Measurements from ENCODE around the gene RNF113B. TPM values are rescaled to one million over a fixed set of nuclear protein-coding genes. Genes with fewer than 3 reads are reported as not detected.

The RNF113B gene
- total and polyA plus RNA-seq, 2 of the 13 experiments (the other 11 are each of a cell fraction or from before 2014, with no cell fraction given): not detected

DNA sequence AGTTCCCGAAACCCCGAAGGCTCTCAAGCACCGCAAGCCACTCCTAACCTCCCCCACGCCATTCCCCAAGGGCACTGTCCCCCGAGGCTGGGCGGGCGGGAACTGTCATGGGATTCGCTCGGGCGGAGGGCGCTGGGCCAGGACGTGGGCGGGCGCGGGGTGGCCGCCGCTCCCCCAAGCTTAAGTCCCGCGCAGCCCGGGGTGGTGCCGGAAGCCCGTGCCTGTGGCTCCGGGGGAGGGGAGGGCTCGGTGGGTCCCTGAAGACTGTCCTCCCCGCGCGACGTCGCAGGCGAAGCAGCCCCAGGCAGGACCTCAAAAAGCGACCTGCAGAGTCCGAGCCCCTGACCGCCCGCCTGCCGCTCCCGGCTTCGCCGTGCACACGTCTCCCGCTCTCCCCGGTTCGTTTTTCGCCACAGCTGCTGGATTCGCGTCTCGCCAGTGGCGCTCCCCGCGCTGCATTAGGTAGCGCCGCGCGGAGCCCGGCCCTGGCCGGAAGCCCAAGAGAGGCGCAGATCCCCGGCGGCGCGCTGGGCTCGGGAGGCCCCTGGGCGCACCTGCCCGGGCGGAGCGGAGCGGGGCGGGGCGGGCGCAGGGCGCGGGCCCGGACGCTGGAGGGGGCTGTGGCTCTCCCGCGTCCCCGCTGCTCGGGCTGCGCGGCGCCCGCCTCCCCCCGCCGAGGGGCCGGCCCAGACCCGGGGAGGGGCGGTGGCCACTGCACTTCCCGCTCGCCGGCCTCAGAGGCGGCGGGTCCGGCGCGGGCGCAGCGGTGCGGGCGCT, 34.5 kb downstream of the RNF113B start, which contains the start of gene FARP1 (continued):
- TF ChIP-seq, protein P1, sequence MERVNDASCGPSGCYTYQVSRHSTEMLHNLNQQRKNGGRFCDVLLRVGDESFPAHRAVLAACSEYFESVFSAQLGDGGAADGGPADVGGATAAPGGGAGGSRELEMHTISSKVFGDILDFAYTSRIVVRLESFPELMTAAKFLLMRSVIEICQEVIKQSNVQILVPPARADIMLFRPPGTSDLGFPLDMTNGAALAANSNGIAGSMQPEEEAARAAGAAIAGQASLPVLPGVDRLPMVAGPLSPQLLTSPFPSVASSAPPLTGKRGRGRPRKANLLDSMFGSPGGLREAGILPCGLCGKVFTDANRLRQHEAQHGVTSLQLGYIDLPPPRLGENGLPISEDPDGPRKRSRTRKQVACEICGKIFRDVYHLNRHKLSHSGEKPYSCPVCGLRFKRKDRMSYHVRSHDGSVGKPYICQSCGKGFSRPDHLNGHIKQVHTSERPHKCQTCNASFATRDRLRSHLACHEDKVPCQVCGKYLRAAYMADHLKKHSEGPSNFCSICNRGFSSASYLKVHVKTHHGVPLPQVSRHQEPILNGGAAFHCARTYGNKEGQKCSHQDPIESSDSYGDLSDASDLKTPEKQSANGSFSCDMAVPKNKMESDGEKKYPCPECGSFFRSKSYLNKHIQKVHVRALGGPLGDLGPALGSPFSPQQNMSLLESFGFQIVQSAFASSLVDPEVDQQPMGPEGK (CRISPR knock-in tag; IDR thresholded peaks at IDR 0.05): peak; percentile 50
- no peak for TF ChIP-seq ZBTB20 (CRISPR knock-in tag; IDR thresholded peaks at IDR 0.05; ENCODE audit: borderline replicate concordance, low read depth)
- TF ChIP-seq, protein P2, sequence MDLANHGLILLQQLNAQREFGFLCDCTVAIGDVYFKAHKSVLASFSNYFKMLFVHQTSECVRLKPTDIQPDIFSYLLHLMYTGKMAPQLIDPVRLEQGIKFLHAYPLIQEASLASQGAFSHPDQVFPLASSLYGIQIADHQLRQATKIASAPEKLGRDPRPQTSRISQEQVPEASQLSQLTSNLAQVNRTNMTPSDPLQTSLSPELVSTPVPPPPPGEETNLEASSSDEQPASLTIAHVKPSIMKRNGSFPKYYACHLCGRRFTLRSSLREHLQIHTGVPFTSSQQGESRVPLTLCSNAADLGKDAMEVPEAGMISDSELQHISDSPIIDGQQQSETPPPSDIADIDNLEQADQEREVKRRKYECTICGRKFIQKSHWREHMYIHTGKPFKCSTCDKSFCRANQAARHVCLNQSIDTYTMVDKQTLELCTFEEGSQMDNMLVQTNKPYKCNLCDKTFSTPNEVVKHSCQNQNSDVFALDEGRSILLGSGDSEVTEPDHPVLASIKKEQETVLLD (CRISPR knock-in tag; IDR thresholded peaks at IDR 0.05; ENCODE audit: low read depth): peak; percentile 73
- TF ChIP-seq, protein P3, sequence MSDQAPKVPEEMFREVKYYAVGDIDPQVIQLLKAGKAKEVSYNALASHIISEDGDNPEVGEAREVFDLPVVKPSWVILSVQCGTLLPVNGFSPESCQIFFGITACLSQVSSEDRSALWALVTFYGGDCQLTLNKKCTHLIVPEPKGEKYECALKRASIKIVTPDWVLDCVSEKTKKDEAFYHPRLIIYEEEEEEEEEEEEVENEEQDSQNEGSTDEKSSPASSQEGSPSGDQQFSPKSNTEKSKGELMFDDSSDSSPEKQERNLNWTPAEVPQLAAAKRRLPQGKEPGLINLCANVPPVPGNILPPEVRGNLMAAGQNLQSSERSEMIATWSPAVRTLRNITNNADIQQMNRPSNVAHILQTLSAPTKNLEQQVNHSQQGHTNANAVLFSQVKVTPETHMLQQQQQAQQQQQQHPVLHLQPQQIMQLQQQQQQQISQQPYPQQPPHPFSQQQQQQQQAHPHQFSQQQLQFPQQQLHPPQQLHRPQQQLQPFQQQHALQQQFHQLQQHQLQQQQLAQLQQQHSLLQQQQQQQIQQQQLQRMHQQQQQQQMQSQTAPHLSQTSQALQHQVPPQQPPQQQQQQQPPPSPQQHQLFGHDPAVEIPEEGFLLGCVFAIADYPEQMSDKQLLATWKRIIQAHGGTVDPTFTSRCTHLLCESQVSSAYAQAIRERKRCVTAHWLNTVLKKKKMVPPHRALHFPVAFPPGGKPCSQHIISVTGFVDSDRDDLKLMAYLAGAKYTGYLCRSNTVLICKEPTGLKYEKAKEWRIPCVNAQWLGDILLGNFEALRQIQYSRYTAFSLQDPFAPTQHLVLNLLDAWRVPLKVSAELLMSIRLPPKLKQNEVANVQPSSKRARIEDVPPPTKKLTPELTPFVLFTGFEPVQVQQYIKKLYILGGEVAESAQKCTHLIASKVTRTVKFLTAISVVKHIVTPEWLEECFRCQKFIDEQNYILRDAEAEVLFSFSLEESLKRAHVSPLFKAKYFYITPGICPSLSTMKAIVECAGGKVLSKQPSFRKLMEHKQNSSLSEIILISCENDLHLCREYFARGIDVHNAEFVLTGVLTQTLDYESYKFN (CRISPR knock-in tag; conservative IDR thresholded peaks at IDR 0.05): peak; percentile 66
- TF ChIP-seq, protein P4, sequence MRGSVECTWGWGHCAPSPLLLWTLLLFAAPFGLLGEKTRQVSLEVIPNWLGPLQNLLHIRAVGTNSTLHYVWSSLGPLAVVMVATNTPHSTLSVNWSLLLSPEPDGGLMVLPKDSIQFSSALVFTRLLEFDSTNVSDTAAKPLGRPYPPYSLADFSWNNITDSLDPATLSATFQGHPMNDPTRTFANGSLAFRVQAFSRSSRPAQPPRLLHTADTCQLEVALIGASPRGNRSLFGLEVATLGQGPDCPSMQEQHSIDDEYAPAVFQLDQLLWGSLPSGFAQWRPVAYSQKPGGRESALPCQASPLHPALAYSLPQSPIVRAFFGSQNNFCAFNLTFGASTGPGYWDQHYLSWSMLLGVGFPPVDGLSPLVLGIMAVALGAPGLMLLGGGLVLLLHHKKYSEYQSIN (CRISPR knock-in tag; IDR thresholded peaks at IDR 0.05; ENCODE audit: borderline replicate concordance): no peak
- TF ChIP-seq, protein P5, sequence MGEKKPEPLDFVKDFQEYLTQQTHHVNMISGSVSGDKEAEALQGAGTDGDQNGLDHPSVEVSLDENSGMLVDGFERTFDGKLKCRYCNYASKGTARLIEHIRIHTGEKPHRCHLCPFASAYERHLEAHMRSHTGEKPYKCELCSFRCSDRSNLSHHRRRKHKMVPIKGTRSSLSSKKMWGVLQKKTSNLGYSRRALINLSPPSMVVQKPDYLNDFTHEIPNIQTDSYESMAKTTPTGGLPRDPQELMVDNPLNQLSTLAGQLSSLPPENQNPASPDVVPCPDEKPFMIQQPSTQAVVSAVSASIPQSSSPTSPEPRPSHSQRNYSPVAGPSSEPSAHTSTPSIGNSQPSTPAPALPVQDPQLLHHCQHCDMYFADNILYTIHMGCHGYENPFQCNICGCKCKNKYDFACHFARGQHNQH (CRISPR knock-in tag; IDR thresholded peaks at IDR 0.05): peak; percentile 64; the same call in 1 of the 2 replicates
- TF ChIP-seq, protein P6, sequence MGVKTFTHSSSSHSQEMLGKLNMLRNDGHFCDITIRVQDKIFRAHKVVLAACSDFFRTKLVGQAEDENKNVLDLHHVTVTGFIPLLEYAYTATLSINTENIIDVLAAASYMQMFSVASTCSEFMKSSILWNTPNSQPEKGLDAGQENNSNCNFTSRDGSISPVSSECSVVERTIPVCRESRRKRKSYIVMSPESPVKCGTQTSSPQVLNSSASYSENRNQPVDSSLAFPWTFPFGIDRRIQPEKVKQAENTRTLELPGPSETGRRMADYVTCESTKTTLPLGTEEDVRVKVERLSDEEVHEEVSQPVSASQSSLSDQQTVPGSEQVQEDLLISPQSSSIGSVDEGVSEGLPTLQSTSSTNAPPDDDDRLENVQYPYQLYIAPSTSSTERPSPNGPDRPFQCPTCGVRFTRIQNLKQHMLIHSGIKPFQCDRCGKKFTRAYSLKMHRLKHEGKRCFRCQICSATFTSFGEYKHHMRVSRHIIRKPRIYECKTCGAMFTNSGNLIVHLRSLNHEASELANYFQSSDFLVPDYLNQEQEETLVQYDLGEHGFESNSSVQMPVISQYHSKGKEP (CRISPR knock-in tag; IDR thresholded peaks at IDR 0.05): no peak
- TF ChIP-seq, protein P7, sequence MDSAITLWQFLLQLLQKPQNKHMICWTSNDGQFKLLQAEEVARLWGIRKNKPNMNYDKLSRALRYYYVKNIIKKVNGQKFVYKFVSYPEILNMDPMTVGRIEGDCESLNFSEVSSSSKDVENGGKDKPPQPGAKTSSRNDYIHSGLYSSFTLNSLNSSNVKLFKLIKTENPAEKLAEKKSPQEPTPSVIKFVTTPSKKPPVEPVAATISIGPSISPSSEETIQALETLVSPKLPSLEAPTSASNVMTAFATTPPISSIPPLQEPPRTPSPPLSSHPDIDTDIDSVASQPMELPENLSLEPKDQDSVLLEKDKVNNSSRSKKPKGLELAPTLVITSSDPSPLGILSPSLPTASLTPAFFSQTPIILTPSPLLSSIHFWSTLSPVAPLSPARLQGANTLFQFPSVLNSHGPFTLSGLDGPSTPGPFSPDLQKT (CRISPR knock-in tag; IDR thresholded peaks at IDR 0.05; ENCODE audit: borderline replicate concordance): no peak
- no peak for TF ChIP-seq ZFAT (CRISPR knock-in tag; conservative IDR thresholded peaks at IDR 0.05)
- TF ChIP-seq MXI1 (IDR thresholded peaks at IDR 0.05; ENCODE audit: borderline replicate concordance, low read depth, low read length): peak; percentile 70; the same call in 2 of the 3 replicates
- TF ChIP-seq SP4 (CRISPR knock-in tag; IDR thresholded peaks at IDR 0.05): peak; percentile 75
- TF ChIP-seq HOXD1 (CRISPR knock-in tag; IDR thresholded peaks at IDR 0.05): 0 out of 2 replicates have a peak, but pooled peaks have one; percentile 29
